Effector memory CD8-positive, alpha-beta T cell (primary cell): ENCODE data around the gene ARPIN.
"Not testable (repeated sequence)": the region's sequence is repeated elsewhere in the genome, so short reads cannot be mapped to it uniquely, and the experiment has no call there.

ENCODE experiments used
- ATAC-seq: fragments of 150-1000 bp; cut with Tn5 transposase; replicated peaks from 2 replicates; pipeline ENCODE4 v1.10.0; 2021; ENCODE audit warnings: mild to moderate bottlenecking, moderate library complexity
- DNase-seq, 3 experiments: peaks; one replicate each; pipeline ENCODE4 v3.0.0; 2021
- H3K27ac Mint-ChIP-seq, 2 donors: one replicate each; pipeline ENCODE4 v1.8.0; 2022; ENCODE audit warnings: mild to moderate bottlenecking in 2 of 2, mixed read lengths in 2 of 2, moderate library complexity in 2 of 2
- H3K27me3 Mint-ChIP-seq, 2 donors: one replicate each; pipeline ENCODE4 v1.8.0; 2022; ENCODE audit warnings: mixed read lengths in 2 of 2
- H3K36me3 Mint-ChIP-seq: one replicate; pipeline ENCODE4 v1.8.0; 2022; ENCODE audit warnings: mild to moderate bottlenecking, moderate library complexity, mixed read lengths; ENCODE audit not compliant: insufficient read depth
- H3K4me1 Mint-ChIP-seq, 2 donors: one replicate each; pipeline ENCODE4 v1.8.0; 2022; ENCODE audit warnings: low read depth in 2 of 2, mixed read lengths in 2 of 2
- H3K4me3 Mint-ChIP-seq, 2 donors: one replicate each; pipeline ENCODE4 v1.8.0; 2022; ENCODE audit warnings: mild to moderate bottlenecking in 2 of 2, mixed read lengths in 2 of 2, moderate library complexity in 2 of 2
- H3K9me3 Mint-ChIP-seq, 2 donors: one replicate each; pipeline ENCODE4 v1.8.0; 2022; ENCODE audit warnings: mixed read lengths in 2 of 2

The ARPIN gene

DNA sequence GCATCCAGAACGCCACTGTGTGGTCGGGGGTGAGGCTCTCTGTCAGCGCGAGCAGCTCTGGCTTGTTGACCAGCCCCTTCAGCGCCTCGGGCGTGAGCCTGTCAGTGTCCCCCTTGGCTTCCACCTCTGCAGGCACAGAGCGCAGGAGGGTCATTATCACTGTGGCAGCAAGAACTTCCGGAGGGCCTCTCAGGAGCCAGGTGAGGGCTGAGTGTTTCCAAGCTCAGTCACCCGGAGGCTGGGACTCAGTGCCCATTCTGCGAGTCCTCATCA is 9.0 kb downstream of the ARPIN start:
- H3K27ac Mint-ChIP-seq, result no peak overlapping the region
- H3K9me3 Mint-ChIP-seq, result no peaks in the 10 kb centered on the region
- ATAC-seq (no peak), DNase-seq (no peak)
- no peaks in the 10 kb centered on the region for H3K4me1 Mint-ChIP-seq
- no peak overlapping the region for H3K4me3 Mint-ChIP-seq
- H3K27me3 Mint-ChIP-seq, result peaks cover 21 to 34% of the 10 kb centered on the region in 2 donors
- H3K36me3 Mint-ChIP-seq, result no peaks in the 10 kb centered on the region

DNA sequence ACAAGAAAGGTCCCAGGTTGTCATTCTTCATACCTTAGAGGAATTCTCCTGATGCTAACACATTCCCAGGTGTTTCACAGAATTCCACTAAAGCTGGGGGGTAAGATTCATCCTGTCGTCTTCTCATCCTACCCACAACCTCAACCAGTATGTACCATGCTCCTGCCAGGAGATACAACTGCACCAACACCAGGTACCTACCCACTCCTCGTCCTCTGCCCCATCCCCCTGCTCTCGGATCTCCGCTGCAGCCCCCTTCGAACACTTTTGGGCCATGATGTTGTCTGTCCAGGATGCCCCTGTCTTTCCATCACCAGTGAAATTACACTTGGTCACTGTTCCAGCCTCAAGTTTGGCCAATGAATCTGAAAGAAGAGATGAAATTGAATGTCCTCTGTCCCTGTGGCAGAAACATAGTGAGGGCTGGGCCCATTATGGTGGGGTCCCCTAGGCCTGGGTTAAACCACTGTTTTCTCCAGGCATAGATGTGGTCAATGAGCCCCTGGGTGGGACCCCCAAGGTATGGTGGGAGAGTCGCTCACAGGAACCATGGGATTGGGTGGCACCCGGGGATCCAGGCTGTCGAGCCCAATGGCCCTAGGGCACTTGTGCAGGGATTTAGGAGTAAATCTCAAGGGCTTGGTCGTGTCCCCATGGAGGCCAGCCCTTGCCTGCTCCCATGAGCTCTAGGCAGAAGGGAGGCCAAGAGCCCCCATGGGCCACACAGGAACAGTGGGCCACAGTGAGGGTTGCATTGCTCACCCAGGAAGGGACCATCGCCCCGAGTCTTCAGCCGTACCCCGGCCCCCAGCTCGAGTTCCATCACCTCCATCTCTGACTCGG is 9.5 kb downstream of the ARPIN start:
- Mint-ChIP-seq H3K4me1 (no peaks in the 10 kb centered on the region), H3K4me3 (no peak overlapping the region)

DNA sequence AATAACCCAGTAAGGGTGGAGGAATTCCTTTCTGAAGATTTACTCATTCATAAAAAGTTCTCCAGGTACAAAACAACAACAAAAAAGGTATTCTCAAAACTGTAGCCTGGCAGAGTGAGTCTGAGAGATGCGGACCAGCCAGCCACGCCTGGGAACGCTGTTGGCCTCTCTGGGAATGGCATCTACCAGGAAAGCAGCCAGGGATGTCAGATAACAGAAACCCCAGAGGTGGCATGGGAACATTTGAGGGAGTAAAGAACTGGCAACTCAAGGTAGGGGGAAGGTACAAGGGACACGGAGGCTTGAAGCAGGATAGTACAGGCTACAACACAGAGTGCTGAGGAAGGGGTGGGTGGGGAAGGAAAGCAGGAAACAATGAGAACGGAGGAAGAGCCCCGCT is 11.9 kb downstream of the ARPIN start:
- ATAC-seq (no peak), DNase-seq (no peak)
- Mint-ChIP-seq H3K4me1 (no peaks in the 10 kb centered on the region), H3K36me3 (no peaks in the 10 kb centered on the region), H3K27me3 (peaks cover 14 to 29% of the 10 kb centered on the region in 2 donors), H3K4me3 (no peak overlapping the region), H3K9me3 (no peaks in the 10 kb centered on the region), H3K27ac (no peak overlapping the region)

More for the DNA sequence above, 9.5 kb downstream of the ARPIN start:
- ATAC-seq, result no peak
- Mint-ChIP-seq H3K27ac (no peak overlapping the region), H3K36me3 (no peaks in the 10 kb centered on the region), H3K9me3 (no peaks in the 10 kb centered on the region), H3K27me3 (peaks cover 21 to 31% of the 10 kb centered on the region in 2 donors)
- DNase-seq, result no peak

DNA sequence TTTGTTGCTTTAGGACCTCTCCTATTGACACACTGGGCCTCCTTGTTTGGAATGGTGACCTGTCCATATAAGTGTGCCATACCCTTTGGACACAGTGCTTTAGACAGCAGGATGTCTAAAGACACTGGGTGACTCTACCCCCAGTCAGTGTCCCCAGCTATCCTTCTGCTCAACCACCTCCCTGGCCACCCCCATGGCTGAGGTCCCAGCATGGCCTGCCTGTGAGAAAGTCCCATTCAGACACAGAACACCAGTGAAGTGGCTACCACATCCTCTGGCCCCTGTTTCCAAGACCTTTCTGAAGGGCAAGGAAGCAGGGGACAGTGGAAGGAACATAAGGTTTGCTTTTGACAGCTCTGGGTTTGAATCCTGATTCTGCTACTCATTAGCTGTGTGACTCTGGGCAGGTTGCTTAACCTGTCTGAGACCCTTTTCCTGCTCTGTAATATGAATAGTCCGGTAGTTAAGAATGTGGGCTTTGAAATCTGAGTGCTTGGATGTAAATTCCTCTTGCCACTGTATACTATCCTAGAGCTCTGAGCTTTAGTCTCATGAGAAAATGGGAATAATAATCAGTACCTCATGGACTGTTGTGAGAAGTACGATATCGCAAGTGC is 12.7 kb downstream of the ARPIN start:
- Mint-ChIP-seq H3K4me3 (no peak overlapping the region), H3K4me1 (peaks cover 0 to under 1% of the 10 kb centered on the region in 2 donors), H3K27me3 (peaks cover 7 to 21% of the 10 kb centered on the region in 2 donors), H3K36me3 (no peaks in the 10 kb centered on the region), H3K9me3 (no peaks in the 10 kb centered on the region), H3K27ac (no peak overlapping the region)
- no peak for ATAC-seq
- no peak for DNase-seq

DNA sequence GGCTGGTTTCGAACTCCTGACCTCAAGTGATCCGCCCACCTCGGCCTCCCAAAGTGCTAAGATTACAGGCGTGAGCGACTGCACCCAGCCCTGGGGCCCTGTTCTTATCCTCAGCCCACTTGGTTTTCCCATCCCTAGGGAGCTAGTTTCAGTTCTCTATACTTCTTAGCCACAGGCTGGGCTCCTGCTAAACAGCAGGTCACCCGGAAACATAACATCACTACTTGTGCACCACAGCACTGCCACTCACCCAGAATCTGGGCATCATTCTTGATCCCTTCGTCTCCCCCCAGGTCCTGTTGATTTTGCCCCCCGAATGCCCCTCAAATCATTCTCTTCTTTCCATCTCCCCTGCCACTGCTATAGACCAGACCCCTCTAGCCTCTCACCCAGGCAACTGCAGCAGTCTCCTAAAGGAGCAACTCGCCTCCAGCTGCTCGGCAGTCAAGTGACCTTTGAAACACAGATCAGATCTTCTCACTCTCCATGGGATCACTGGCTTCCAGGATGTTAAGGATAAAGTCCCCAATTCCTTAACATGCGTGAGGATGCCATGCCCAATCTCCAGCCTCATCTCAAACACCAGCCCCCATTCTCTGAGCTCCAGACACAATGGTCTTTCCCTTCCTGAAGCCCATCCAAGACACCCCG is 13.3 kb downstream of the ARPIN start:
- peaks cover 3 to 7% of the 10 kb centered on the region in 2 donors for H3K4me1 Mint-ChIP-seq
- H3K9me3 Mint-ChIP-seq, result no peaks in the 10 kb centered on the region
- peaks cover under 1% of the 10 kb centered on the region for H3K36me3 Mint-ChIP-seq
- H3K27me3 Mint-ChIP-seq, result peaks cover 7 to 19% of the 10 kb centered on the region in 2 donors
- no peak for DNase-seq
- ATAC-seq, result no peak
- H3K27ac Mint-ChIP-seq, result no peak overlapping the region
- no peak overlapping the region for H3K4me3 Mint-ChIP-seq

DNA sequence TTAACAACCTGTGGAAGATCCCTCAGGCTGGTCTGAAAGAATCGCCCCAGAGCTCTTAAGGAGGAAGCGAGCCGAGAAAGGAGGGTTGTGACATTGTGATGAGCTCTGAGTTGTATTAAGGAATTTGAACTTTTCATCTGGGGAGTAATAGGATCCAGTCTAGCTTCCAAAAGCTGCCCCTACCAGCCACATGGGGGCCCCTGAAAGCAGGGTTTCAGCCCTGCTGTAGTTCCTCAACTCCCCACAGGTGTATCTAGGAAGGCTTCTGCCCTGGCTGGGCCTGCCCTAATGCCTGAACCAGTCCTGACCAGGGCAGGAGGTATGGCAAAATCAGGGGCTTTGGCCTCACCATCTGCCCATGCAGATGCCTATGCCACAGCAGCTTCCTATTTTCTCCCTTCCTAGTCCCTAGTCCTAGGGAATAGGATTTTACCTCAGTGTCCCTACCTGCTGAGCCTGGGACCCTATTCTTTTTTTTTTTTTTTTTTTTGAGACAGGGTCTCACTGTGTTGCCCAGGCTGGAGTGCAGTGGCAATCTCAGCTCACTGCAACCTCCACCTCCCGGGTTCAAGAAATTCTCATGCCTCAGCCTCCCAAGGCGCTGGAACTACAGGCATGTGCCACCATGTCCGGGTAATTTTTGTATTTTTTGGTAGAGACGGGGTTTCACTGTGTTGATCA is 14.0 kb downstream of the ARPIN start:
- H3K36me3 Mint-ChIP-seq, result peaks cover 8% of the 10 kb centered on the region
- DNase-seq, result peak; percentile 8 to 22 (median 18)
- peaks cover 6 to 10% of the 10 kb centered on the region in 2 donors for H3K4me1 Mint-ChIP-seq
- H3K27me3 Mint-ChIP-seq, result peaks cover 7 to 19% of the 10 kb centered on the region in 2 donors
- ATAC-seq, result peak; percentile 38
- no peak overlapping the region for H3K27ac Mint-ChIP-seq
- no peak overlapping the region for H3K4me3 Mint-ChIP-seq
- H3K9me3 Mint-ChIP-seq, result no peaks in the 10 kb centered on the region

DNA sequence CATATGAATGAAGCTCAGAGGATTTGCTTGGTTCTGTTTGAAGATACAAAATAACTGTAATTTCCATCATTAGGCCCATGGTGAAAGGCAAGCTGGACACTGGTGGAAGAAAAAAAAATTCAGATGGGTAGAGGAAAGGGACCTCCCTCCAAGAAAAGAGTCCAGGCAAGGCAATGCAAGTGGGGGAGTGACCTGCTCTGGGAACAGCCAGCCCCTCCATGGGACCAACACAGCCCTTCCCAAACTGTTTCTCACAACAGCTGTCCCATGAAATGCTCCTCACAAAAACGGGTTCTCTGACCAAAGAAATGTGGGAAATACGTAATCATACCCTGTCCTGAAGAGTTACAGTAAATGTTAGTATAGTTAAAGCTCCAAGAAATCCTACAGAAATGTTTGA is 14.6 kb downstream of the ARPIN start:
- H3K4me1 Mint-ChIP-seq, result peaks cover 9 to 15% of the 10 kb centered on the region in 2 donors
- no peaks in the 10 kb centered on the region for H3K9me3 Mint-ChIP-seq
- H3K36me3 Mint-ChIP-seq, result peaks cover 10% of the 10 kb centered on the region
- no peak for ATAC-seq
- H3K4me3 Mint-ChIP-seq, result no peak overlapping the region
- no peak overlapping the region for H3K27ac Mint-ChIP-seq
- H3K27me3 Mint-ChIP-seq, result peaks cover 7 to 19% of the 10 kb centered on the region in 2 donors
- DNase-seq, result no peak

DNA sequence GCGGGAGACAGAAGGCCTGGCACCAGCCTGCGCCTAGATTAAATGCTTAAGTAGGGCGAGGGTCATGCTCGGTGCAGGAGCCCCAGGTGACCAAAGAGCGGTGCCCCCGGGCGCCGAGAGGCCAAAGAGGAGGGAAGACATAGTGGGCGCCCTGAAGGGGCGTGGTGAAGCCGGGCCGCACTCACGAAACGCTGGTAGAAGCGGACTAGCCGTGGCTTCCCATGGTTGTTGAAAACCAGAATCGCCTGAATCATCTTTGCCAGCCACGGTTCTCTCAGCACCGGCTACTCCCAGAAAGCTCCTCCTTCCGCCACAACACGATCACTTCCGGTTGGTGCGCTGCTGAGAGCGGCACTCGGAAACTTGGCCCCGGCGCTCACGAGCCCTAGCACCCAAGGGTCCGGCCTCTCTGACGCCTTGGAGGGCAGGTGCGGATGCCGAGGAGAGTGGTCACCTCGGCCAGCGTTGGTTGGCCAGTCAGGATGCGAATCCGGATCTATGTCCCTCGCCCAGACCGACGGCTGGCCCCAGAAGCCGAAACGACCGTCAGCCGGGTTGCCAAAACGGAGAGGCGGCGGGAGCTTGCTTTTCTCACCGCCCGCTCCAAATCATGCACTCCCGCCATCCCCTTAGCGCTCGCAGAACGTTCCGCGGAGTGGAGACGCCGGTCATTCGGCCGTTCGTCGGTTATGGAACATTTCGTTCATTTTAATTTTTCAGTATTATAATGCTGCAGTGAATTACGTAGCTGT is 18.9 kb downstream of the ARPIN start, which contains the start of gene AP3S2:
AP3S2 (minus strand) TSS at position 299 of the 752 bp plus-strand sequence; CDS start at position 254, 45 bp downstream.
- H3K9me3 Mint-ChIP-seq, result no peaks in the 10 kb centered on the region
- H3K27me3 Mint-ChIP-seq, result peaks cover 0 to 8% of the 10 kb centered on the region in 2 donors
- DNase-seq (peak; percentile 85 to 87 (median 86)), ATAC-seq (peak; percentile 93)
- H3K4me1 Mint-ChIP-seq, result peaks cover 16 to 40% of the 10 kb centered on the region in 2 donors
- H3K36me3 Mint-ChIP-seq, result peaks cover 17% of the 10 kb centered on the region
- H3K27ac Mint-ChIP-seq, result peak within 1 kb of the TSS; percentile 97 to 98
- H3K4me3 Mint-ChIP-seq, result peak within 1 kb of the TSS; percentile 98 to 99

DNA sequence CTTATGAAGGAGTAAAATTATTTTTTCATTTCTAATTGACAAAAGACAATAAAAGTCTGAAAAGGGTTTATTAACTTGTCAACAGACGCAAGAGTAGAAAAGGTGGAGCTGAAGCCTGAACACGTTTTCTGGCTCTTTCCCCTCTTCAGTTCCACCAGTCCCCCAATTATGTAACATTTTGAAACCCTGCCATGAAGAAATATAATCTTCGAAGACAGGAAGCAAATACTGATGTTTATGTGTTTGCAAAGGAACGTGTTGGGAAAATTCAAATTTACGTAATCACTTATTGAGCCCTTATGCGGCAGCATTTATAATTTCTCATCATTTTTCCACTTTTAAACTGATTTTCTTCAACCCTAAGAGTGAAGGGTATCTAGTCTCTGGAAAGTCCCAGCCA is 19.7 kb downstream of the ARPIN start:
- Mint-ChIP-seq H3K4me1 (peaks cover 16 to 40% of the 10 kb centered on the region in 2 donors), H3K36me3 (peaks cover 24% of the 10 kb centered on the region), H3K9me3 (no peaks in the 10 kb centered on the region), H3K4me3 (peak overlapping the region; percentile 98 to 99), H3K27me3 (peaks cover 0 to 8% of the 10 kb centered on the region in 2 donors), H3K27ac (peak overlapping the region; percentile 97 to 98)
- no peak for DNase-seq
- no peak for ATAC-seq

DNA sequence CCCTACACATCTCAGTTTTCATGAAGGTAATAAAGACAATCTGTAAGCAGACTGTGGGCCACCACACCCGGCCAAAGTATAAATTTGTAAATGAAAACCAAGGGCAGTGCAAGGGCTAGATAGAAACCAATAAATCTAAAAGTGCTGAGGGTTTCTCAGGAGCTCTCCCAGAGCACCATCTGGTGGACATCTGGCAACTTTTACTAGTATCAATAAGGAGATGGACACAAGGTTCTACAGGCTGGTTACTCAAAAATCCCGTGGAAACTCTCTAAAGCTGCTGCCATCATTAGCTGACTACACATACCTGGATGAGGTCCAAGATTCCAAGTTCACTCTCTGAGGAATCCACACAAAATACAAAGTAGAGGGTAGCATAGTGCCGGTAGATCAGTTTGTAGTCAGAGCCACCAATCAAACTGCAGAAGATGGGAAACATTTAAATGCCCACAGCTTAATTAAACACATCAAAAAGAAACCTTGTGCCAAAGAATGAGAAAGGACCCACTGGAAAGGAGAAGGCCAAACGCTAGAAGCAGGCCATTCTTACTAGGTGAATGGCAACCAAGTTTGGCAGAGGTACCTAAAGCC is 24.4 kb downstream of the ARPIN start:
- H3K4me3 Mint-ChIP-seq, result no peak overlapping the region
- peaks cover 48% of the 10 kb centered on the region for H3K36me3 Mint-ChIP-seq
- ATAC-seq (no peak), DNase-seq (no peak)
- peak overlapping the region in 1 of 2 donors; percentile 15 for H3K27ac Mint-ChIP-seq
- no peaks in the 10 kb centered on the region for H3K27me3 Mint-ChIP-seq
- no peaks in the 10 kb centered on the region for H3K9me3 Mint-ChIP-seq
- H3K4me1 Mint-ChIP-seq, result peaks cover 6 to 26% of the 10 kb centered on the region in 2 donors

DNA sequence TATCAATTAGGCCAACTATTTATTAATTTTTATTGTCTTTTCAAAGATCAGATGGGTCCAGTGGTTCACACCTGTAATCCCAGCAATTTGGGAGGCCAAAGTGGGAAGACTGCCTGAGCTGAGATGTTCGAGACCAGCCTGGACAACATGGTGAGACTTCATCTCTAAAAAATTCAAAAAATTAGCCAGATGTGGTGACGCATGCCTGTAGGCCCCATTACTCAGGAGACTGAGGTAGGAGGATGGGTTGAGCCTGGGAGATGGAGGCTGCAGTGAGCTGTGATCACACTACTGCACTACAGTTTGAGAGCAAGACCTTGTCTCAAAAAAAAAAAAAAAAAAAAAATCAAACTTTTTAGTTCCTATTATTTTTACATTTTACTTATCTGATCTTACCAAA is 27.1 kb downstream of the ARPIN start:
- Mint-ChIP-seq H3K27ac (no peak overlapping the region), H3K4me1 (peaks cover under 1 to 6% of the 10 kb centered on the region in 2 donors), H3K27me3 (no peaks in the 10 kb centered on the region), H3K9me3 (no peaks in the 10 kb centered on the region), H3K36me3 (peaks cover 49% of the 10 kb centered on the region), H3K4me3 (no peak overlapping the region)
- no peak for DNase-seq
- no peak for ATAC-seq

DNA sequence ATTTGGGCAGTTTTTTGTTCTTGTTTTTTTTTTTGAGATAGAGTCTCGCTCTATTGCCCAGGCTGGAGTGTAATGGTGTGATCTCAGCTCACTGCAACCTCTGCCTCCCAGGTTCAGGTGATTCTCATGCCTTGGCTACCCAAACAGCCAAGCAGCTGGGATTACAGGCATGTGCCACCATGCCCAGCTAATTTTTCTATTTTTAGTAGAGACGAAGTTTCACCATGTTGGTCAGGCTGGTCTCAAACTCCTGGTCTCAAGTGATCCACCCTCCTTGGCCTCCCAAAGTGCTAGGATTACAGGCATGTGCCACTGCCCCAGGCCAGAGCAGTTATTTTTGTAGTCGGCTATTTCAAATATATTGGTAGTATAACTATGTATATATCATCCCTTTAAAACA is 27.6 kb downstream of the ARPIN start:
- not testable (repeated sequence) for ATAC-seq, H3K4me3 Mint-ChIP-seq, DNase-seq, H3K4me1 Mint-ChIP-seq, H3K9me3 Mint-ChIP-seq, H3K27me3 Mint-ChIP-seq
- H3K36me3 Mint-ChIP-seq, result peaks cover 53% of the 10 kb centered on the region
- H3K27ac Mint-ChIP-seq, result peak overlapping the region in 1 of 2 donors; percentile 49
